ENCODE results near the gene CHCHD3. TPM values are rescaled to one million over a fixed set of nuclear protein-coding genes. Genes with fewer than 3 reads are reported as not detected.

The CHCHD3 gene
- total and polyA plus RNA-seq, 2 of the 4 experiments (the other 2 are of a cell fraction): 56.9 to 141 TPM

- Histone ChIP-seq H3K4ac (ENCODE audit: low read depth, low read length) (no peak overlapping the region), H3K9ac (ENCODE audit: low read depth, low read length) (no peak overlapping the region), H2AK5ac (ENCODE audit: low read depth, low read length) (no peak overlapping the region), H4K8ac (ENCODE audit: low read depth in 2 of 2, low read length in 2 of 2) (no peak overlapping the region), H3K18ac (ENCODE audit: low read depth, low read length) (no peak overlapping the region), H3K23ac (ENCODE audit: low read depth, low read length) (no peak overlapping the region), H3K27me3 (ENCODE audit: control insufficient read depth, insufficient read depth, low read length) (peaks cover 65% of the 10 kb centered on the region), H3K4me2 (ENCODE audit: low read depth, low read length) (no peak overlapping the region), H3K36me3 (ENCODE audit: control insufficient read depth, insufficient read depth, low read length) (no peaks in the 10 kb centered on the region), H4K5ac (ENCODE audit: low read depth, low read length) (no peak overlapping the region), H3K9me1 (ENCODE audit: insufficient read depth, low read length) (no peaks in the 10 kb centered on the region; the same call in 1 of the 2 replicates), H3K14ac (replicated peaks; ENCODE audit: low read depth, low read length) (no peak overlapping the region), H2BK5ac (ENCODE audit: low read depth, low read length, poor library complexity, severe bottlenecking) (no peak overlapping the region), H2BK15ac (ENCODE audit: low read depth, low read length) (no peak overlapping the region), H3K4me3 (ENCODE audit: insufficient read depth, low read depth, low read length) (no peak overlapping the region), H4K20me1 (ENCODE audit: insufficient read depth, low read length) (peaks cover 3% of the 10 kb centered on the region; the same call in 1 of the 2 replicates), H3K9me3 (ENCODE audit: control insufficient read depth, insufficient read depth, low read length) (peaks cover 10% of the 10 kb centered on the region), H3K79me1 (ENCODE audit: low read depth in 1 of 2, low read length in 2 of 2) (no peaks in the 10 kb centered on the region), H3K56ac (ENCODE audit: extremely low read depth, insufficient read depth, low read length) (no peak overlapping the region), H4K91ac (ENCODE audit: insufficient read depth, low read depth, low read length) (no peak overlapping the region), H2BK20ac (ENCODE audit: low read depth, low read length) (no peak overlapping the region), H2BK120ac (ENCODE audit: low read depth, low read length) (no peak overlapping the region), H3K4me1 (ENCODE audit: control insufficient read depth, insufficient read depth, low read length) (no peaks in the 10 kb centered on the region), H3K27ac (ENCODE audit: insufficient read depth, low read length) (no peak overlapping the region), H2AFZ (replicated peaks; ENCODE audit: low read length, poor library complexity) (no peak overlapping the region), H2AK9ac (replicated peaks; ENCODE audit: low read depth, low read length, poor library complexity) (no peak overlapping the region)
- in situ Hi-C loops (cut with MboI; ENCODE audit: low sequenced_read_pairs): no loop called here
- DNase-seq (no peak), ATAC-seq (ENCODE audit: low read depth) (no peak)
- POLR2A ChIA-PET (ENCODE audit: unreplicated experiment): no interaction called here
- dilution Hi-C loops (cut with HindIII; ENCODE audit: low sequenced_read_pairs, unreplicated experiment): no loop called here
- TF ChIP-seq SMC3 (IDR thresholded peaks at IDR 0.05; ENCODE audit: low read depth, low read length) (no peak), RCOR1 (IDR thresholded peaks at IDR 0.05; ENCODE audit: insufficient replicate concordance, low read length) (no peak), CTCF (conservative IDR thresholded peaks at IDR 0.05; ENCODE audit: low read depth, low read length) (no peak), POLR2A (IDR thresholded peaks at IDR 0.05; ENCODE audit: low read depth, low read length) (no peak), MXI1 (IDR thresholded peaks at IDR 0.05; ENCODE audit: borderline replicate concordance, low read depth, low read length) (no peak), MAZ (IDR thresholded peaks at IDR 0.05; ENCODE audit: borderline replicate concordance, low read depth, low read length) (no peak)
- intact Hi-C loops (cut with micrococcal nuclease): no loop called here
- CTCF ChIA-PET: no interaction called here
- WGBS, 2 experiments (ENCODE audit: extremely low coverage in 2 of 2, insufficient read length in 1 of 2): no CpG with 5 or more reads among the region's 3 CpGs
- BruUV-seq (replicated peaks): no TSS peak
Observed at GRCh38 chr7:132757783-132758182, 324.1 kb downstream of the CHCHD3 start.
